Astrocyte of the spinal cord (primary cell): ENCODE results near the gene TMEM86A.

Experiments used
- DNase-seq: peaks from one replicate; pipeline ENCODE4 v3.0.0; 2011; ENCODE audit warnings: low read depth, low spot score
- H3K4me3 ChIP-seq: 2 replicates; pipeline ENCODE4 v1.5.1; 2011; ENCODE audit warnings: low read depth, mild to moderate bottlenecking, low read length, moderate library complexity
- in situ Hi-C: cut with HindIII; loops from 2 replicates; pipeline ENCODE4 v1.10.0; 2017; ENCODE audit warnings: low sequenced_read_pairs
- TF ChIP-seq, protein P1 (sequence below): IDR thresholded peaks from 2 replicates; pipeline ENCODE4 v1.5.1; 2012; ENCODE audit warnings: low read depth, mild to moderate bottlenecking, low read length, inconsistent platforms

Gene TMEM86A

DNA sequence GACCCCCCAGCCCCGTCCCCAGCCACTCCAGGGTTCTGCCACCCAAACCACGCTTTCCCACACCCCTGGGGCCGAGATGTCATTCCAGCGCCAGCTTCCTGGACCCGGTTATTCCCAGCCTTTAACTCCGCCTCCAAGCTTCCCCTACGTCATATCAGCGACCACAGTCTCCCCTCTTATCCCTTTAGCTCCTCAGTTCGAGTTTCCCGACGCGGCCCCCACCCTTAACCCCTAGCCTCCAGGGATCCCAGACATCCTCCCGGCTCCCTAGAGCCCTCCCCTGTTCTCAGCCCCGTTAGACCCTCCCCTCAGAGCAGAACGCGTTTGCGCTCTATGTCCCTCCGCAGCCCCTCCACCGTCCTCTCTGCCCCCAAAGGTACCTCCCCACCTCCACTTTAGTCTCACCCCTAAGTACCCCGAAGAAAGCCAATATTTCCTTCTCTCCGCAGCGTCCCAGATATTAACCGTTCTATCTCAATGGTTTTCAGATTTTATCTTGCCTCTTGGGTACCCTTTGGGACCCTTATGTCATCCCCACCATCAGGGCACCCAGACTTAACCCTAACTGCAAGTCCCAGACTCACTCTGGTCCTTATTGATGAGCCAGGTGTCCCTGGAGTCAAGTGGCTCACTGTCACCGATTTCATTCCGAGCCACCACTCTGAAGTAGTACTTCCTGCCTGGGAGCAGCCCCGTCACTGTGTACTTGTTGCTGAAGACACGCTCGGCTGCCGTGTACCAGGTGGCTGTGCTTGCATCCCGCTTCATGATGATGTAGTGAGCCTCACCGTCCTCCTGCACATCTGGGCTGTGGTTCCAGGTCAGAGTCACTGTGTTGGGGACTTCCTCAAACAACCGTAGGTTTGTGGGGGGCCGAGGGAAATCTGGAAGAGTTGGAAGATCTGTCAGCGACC, 8.0 kb downstream of the TMEM86A start:
- in situ Hi-C loops: no loop called here
- TF ChIP-seq, protein P1, sequence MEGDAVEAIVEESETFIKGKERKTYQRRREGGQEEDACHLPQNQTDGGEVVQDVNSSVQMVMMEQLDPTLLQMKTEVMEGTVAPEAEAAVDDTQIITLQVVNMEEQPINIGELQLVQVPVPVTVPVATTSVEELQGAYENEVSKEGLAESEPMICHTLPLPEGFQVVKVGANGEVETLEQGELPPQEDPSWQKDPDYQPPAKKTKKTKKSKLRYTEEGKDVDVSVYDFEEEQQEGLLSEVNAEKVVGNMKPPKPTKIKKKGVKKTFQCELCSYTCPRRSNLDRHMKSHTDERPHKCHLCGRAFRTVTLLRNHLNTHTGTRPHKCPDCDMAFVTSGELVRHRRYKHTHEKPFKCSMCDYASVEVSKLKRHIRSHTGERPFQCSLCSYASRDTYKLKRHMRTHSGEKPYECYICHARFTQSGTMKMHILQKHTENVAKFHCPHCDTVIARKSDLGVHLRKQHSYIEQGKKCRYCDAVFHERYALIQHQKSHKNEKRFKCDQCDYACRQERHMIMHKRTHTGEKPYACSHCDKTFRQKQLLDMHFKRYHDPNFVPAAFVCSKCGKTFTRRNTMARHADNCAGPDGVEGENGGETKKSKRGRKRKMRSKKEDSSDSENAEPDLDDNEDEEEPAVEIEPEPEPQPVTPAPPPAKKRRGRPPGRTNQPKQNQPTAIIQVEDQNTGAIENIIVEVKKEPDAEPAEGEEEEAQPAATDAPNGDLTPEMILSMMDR: no peak
- no peak for DNase-seq
- H3K4me3 ChIP-seq: peak overlapping the region; percentile 34

DNA sequence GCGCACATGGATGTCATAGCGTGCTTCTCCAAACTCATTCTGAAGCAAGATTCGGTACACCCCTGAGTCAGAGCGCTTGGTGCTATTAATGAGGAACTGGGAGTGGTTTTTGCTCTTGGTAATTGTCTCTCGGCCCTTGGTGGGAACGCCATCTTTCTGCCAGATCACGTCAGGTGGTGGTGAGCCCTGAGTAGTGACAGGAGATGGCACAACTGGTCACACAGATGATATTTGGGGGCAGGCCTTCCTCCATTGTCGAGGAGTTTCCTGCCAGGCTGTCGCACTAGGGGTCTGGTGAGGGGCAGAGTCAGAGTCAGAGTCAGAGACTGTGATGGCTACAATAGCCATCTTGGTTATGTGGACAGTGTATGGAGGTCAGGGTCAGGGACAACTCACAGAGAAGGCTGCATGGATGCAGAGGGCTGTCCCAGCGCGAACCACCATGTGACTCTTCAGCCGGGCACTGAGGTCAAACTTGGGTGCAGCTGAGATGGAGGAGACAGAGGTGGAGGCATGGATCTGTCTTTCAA, 9.3 kb downstream of the TMEM86A start:
- no peak for DNase-seq
- TF ChIP-seq, protein P1: no peak
- no peak overlapping the region for H3K4me3 ChIP-seq
- in situ Hi-C loops: no loop called here

DNA sequence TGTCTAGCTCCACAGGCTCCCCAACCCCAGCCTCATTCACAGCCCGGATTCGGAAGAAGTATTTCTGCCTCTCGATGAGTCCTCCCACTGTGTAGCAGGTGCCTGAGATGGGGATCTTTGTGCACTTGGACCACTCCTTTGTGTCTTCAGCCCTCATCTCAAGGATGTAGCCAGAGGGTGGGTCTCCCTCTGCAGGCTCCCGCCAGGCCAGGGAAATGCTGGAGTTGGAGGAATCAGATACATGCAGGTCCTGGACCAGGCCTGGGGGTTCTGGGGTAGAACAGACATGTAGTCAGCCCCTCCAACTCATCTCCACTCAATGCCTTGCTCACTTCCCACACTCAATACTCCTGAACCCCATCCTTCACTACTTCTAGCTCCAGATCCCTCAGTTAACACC, 10.8 kb downstream of the TMEM86A start:
- TF ChIP-seq, protein P1: no peak
- H3K4me3 ChIP-seq: no peak overlapping the region
- DNase-seq: no peak
- in situ Hi-C loops: no loop called here

DNA sequence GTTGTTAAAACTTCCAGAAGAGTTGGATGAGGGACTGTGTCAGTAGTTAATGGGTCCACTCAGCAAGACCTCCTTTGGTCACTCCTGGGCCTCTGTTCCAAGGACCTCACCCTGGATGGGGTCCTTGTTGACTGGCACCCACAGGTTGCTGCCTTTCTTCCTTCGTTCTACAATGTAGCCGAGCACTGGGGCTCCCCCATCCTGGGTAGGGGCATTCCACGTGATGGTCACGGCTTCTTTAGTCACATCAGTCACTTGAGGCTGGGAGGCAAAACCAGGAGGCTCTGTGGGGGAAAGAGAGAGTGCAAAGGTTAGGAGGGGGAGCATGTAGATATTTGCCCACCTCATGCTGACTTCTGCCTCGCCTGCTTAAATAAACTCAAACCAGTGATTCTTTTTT, 12.0 kb downstream of the TMEM86A start:
- in situ Hi-C loops: no loop called here
- DNase-seq: no peak
- TF ChIP-seq, protein P1: no peak
- no peak overlapping the region for H3K4me3 ChIP-seq

DNA sequence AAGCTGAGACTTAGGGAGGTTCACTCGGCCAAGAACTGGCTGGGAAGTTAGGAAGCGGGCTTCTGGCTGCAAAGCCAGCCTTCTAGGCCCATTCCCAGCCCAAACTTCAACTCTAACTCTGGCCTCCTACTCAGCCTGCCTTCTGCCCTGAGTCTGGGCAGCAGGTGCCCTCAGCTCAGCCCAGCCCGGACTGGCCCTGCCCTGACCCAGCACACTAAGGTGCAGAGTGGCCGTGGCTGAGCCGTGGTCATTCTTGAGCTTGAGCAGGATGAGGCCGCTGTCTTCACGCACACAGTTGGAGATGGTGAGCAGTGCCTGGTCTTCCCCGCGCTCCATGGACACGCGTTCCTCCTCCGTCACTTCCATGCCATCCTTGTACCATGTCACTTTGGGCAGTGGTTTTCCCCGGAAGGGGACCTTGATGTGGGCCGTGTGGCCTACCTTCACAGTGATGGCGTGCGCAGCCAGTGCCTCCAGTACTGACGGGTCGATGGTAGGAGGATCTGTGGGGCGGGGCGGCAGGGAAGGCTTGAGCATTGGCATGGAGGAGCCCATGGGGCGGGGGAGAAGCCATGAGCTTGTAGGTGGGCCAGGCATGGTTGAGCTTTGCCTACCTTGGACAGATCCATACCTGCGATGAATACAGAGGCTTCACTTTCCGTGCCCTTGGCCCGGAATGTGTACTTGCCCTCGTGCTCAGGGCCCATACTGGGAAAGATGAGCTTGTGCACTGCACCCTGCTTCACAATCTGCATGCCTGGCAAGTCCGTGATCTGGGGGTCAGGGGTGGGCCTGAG, 15.3 kb downstream of the TMEM86A start:
- in situ Hi-C loops: no loop called here
- TF ChIP-seq, protein P1: no peak
- H3K4me3 ChIP-seq: no peak overlapping the region
- no peak for DNase-seq

DNA sequence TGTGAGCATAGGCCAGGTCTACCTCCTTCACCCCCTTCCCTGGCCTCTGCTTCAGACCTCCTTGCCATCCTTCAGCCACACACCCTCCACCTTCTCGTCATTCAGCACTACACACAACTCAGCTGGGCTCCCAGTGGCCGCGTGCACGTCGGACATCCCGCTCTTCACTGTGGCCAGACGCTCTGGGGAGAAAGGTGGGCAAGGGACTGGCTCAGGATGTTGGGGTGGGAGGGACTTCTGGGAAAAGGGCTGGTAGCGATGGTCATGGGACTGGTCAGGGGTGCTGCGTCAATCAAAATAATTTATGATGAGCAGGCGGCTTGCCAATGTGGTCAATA, 15.8 kb downstream of the TMEM86A start:
- TF ChIP-seq, protein P1: no peak
- no peak for DNase-seq
- H3K4me3 ChIP-seq: no peak overlapping the region
- in situ Hi-C loops: no loop called here
